ENCODE measurements around the gene FAM187B.
"Not testable (repeated sequence)": the region's sequence is repeated elsewhere in the genome, so short reads cannot be mapped to it uniquely, and the experiment has no call there.

FAM187B gene

DNA sequence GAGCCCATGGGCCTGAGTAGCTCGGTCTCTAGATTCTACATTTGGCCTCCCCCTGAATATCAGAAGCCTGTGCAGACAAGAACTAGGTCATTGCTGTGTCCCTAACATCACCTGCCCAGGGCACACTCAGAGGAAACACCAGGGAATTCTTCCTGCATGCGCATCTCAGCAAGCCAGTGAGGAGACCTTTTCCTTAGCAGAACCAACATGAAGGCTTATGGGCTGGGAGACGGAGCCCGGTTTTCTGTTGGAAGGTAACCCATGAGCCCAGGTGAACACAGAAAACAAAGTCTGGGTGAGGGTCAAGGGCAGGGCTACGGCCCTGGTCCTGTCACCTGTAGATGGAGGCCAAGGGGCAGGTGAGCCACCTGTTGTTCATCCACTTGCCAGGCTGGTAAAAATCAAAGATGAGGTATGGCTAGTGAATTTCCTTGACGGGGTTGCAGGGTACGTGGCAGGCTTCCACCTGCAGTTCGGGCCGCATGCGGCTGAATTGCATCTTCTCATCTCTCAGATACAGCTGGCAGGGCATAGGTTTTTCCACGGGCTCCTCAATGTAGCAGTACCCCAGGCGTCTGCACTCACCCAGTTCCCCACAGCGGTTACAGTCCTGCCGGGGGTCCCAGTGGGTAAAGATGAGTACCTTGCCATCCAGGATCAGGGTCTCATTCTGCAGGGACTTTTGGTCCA is 3.6 kb upstream of the FAM187B start:
- DNase-seq = no peak

DNA sequence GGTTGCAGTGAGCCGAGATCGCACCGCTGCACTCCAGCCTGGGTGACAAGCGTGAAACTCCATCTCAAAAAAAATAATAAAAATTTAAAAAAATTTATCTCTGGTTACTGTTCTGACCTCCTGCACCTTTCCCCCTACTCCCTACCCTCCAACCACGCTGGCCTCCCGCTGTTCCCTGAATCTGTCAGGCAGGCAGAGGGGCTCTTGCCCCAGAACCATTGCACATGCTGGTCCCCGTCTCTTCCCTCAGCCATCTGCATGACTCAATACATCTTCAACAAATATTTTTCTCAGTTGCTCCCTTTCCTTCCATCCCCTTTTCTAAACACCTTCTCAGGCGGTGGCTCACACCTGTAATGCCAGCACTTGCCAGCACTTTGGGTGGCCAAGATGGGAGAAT is 1.1 kb upstream of the FAM187B start:
- DNase-seq = no peak

DNA sequence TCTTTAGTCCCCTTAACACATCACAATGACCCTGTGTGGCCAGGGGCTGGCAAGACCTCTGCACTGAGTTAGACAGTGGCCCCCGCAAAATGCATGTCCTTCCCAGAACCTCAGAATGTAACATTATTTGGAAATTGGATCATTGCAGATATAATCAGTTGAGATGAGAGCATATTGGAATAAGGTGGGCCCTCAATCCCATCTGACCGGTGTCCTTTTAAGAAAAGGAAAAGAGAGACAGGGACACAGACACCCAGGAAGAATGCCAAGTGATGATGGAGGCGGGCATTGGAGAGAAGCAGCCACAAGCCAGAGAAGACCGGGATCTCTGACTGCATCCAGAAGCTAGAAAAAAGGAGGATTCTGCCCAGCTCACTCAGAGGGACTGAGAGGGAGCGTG is 1.8 kb downstream of the FAM187B start:
- no peak for DNase-seq

DNA sequence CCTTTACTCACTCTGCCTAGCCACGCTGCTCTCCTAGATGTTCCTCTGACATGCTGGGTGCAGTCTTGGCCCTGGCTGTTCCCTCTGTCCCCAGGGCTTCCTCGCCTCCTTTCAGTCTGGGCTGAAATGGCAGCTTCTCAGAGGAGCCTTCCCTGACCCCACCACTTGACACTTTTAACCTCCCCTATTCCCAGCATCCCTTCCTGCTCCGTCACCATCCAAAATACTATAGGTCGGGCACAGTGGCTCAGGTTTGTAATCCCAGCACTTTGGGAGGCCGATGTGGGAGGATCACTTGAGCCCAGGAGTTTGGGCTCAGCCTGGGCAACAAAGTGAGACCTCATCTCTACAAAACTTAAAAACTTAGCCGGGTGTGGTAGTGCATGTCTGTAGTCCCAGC is 2.6 kb downstream of the FAM187B start:
- DNase-seq = no peak

DNA sequence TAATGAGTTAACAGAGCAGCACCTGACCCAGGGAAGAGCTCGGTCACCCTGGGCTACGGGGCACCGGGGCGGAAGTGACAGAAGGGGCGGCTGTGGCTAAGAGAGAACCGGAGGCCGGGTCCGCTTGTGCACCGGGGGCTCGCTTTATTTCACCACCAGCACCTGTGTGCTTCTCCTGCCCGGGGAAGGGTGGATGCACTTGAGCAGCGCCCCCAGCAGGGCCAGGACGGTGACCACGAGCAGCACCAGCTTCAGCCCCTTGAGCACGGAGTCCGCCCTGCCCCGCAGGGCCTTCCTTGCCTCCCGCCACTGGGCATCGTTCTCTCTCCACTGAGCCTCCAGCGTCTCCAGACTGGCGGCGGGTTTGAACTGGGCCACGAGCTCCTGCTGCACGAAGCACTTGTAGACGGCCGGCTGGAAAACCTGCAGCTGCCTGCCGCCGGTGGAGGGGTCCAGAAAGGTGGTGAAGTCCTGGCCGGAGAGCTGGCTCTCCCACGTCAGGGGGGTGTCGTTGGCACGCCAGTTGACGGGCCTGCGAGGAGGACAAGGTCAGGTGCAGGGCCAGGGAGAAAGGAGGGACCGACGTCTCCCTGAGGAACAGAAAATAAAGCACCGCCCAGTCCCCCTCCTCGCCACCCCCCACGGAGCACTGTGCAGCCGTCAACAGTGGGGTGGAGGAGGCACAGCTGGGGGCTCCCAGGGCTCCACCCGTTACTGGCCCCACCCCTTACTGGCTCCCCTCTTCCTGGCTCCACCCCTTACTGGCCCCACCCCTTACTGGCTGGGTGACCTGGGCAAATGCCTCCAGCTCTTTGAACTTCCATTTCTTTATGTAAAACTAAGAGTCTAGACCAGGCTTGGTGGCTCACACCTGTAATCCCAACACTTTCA is 3.6 kb downstream of the FAM187B start:
- no peak for DNase-seq

DNA sequence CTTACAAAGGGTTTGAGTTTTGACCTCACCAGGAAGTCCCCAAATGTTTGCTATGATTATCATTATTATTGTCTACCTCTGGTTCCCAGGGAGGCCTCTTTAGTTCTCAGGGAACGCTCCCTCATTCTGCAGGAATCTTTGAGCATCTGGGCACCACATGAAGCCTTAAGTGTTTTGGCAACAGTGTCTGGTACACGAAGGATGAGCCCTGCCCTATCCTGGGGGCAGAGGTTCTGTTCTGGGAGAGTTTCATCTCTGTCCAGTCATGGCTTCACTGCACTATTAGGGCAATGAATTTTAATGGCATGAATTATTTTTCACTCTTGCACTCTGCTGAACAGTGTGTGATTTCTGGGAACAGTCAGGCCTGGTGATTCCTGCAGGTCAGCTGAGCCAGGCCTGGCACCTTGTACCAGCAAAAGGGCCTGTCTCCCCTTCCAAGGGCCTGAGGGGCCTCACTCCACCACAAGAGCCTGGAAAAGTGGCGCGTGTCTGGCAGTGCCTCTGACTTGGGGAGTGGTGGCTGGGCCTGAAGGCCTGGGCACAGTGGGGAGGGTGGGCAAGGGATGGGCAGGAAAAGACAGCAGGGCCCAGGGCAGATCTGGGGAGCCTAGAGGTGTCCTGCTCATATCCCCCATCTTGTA is 4.6 kb downstream of the FAM187B start:
- DNase-seq = no peak

DNA sequence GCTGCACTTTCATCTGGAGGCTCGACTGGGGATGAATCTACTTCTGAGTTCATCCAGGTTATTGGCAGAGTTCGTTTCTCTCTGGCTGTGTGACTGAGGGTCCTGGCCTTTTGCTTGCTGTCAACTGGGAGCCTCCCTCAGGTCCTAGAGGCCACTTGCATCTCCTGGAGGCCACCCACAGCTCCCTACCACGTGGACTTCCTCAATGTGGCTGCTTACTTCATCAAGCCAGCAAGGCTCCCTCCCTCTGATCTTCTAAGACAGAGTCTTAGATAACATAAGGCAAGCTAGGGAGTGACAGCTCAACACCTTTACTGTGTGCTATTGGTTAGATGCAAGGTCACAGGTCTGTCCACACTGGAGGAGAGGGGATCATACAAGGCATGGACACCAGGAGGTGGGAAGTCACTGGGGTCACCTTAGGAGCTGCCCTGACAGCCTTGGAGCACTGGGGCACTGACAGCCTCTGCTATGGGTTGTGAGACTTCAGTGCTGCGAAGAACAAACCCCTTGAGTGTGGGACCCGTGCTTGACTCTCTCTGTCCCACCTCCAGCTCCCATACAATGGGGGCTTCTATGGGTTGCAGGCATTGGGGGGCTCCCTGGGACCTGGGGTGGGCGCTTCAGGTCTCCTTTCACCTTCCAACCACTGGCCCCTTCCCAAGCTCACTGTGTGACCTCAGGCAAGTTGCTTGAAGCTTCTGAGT is 5.3 kb downstream of the FAM187B start:
- no peak for DNase-seq

DNA sequence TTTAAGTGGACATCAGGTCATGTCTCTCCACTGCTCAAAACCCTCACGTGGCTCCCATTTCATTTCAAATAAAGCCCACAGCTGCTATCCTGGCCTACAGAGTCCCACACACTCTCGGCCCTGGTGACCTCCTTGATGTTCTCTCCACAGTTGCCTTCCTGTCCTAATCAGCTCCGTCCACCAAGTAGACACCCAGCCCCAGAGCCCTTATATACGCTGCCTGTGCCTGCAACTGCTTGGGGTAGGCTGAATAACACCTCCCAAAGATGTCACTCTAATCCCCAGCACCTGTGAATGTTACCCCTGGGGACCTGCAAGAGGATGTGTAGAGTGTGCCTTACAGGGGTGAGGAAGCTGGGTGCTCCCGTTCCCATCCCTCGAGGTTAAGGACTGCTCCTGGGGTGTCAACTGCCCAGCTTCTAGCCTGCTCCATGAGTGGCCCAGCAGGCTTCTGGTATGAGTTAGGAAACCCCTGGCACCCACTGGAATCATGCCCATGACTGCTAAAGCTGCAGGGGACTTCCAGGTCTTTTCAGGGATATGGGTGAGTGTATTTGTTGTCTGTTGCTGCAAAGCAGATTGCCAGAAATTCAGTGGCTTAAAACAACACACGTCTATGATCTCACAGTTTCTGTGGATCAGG is 6.0 kb downstream of the FAM187B start:
- no peak for DNase-seq

DNA sequence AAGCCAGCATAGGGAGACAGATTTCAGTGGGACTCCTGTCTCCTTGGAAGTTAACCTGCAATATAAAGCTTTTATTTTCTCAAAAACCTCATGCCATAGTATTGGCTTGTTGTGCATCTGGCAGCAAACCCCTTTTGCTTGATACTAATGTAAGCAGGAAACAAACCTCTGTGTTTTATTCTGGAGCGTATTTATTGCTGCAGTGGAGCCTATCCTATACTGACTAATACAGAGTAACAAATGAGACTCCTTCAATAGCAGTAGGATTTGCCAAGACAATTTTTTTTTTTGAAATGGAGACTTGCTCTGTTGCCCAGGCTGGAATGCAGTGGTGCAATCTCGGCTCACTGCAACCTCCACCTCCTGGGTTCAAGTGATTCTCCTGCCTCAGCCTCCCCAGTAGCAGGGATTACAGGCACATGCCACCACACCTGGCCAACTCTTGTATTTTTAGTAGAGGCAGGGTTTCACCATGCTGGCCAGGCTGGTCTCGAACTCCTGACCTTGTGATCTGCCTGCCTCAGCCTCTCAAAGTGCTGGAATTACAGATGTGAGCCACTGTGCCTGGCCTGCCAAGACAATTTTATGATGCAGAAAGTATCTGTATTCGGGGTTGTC is 7.5 kb downstream of the FAM187B start:
- not testable (repeated sequence) for DNase-seq

DNA sequence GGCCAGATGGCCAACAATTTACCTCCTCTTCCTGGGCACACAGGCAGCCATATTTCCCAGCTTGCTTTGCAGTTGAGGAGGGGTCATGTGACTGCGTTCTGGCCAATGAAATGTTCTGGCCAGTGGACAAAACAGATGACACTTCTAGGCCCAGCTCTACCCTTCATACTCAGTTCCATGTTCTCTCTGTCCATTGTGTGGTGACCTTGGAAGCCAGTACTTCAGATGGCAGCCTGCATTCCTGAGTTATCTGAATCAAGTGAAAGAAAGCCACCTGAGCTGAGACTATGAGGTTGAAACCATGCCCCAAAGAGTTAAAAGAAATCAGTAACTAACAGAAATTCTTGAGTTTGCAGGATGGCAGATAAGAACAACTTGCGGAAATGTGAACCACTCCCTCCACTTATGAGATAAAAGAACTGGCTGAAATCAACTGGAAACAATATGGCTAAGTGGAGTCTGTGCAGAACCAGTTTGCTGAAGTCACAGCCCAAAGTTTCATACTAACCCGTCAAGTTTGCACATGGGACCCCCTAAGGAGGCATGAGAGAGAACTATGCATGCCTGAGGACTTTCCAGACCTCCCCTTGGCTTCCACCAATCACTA is 8.1 kb downstream of the FAM187B start:
- no peak for DNase-seq

DNA sequence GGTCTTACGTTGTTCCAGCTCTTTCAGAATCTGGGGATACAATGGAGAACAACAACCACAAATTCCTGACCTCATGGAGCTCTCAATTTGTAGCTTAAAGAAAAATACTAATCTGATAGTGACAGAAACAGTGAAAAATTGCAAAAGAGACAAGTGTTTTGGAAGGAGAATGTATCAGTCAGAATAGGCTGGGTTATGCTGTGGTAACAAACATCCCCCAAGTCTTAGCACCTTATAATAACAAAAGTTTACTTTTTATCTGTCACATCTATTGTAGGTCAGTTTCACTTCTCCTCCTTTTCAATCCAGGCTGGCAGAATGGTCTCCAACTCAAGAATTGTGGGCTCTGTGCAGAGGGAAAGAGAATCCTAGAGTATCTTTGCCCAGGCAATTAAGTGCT is 9.5 kb downstream of the FAM187B start:
- DNase-seq = no peak

DNA sequence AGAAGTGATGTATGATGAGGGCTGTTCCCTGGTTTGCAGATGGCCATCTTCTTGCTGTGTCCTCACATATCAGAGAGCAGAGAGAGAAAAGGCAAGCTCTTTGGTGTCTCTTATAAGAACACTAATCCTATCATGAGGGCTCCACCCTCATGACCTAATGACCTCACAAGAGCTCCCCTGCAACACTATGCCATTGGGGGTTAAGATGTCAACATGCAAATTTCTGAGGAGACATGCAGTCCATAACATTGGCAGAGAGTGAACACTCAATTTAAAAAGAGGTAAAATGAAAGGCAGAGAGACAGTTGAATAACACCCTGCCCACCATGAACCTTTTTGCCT is 10.9 kb downstream of the FAM187B start:
- DNase-seq = no peak

DNA sequence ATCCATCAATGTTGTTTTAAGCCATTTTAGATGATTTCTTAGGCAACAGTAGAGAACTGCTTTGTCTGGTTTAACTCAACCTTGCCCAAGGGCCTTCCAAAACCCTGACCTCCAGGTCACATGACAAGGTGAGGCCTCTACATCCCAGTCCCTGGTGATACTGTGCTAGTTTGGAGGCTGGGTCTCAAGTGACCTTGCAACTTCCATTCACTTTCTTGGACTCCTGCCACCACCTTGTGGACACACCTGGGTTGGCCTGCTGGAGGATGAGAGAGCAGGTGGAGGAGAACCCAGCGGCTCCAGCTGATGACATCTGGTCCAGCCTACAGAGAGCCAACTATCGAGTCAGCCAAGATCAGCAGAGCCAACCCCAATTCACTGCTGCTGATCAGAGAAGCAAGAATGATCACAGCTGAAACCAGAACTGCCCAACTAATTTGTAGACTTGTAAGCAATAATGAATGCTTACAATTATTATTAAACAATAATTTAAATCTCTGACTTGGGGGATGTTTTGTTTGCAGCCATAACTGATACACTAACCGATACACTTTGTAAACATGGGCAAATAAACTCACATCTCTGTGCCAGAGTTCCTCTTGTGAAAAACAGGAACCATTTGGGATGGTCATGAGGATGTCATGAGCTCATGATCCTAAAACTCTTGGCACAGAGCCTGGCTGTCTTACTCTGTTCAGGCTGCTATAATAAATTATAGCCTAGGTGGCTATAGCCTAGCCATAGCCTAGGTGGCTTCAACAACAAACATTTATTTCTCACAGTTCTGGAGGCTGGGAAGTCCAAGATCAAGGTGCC is 11.5 kb downstream of the FAM187B start:
- peak in 1 of 2 experiments; percentile 24 for DNase-seq

DNA sequence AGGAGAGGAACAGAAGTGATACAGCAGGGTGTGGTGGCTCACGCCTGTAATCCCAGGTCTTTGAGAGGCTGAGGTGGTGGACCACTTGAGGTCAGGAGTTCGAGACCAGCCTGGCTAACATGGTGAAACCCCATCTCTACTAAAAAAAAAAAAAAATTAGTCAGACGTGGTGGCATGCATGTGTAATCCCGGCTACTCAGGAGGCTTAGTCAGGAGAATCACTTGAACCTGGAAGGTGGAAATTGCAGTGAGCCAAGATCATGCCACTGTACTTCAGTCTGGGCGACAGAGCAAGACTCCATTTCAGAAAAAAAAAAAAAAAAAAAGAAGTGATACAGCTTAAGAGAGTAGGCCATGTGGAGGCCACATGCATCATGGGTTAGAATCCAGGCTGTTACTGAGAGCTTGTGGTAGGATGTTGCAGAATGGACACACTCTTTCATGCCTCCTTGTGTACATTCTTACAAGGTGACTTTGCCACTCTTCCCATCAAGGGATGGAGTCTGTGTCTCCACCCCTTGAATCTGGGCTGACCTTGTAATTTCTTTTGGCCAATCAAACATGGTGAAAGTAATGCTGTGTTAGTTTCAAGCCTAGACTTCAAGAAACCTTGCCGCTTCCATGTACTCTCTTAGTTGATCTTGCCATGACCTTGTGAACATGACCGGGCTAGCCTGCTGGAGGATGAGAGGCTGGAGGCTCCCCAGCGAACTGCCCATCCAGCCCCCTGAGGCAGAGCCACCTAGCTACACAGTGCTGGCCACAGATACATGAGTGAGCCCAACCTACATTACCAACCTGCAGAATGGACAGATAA is 12.3 kb downstream of the FAM187B start:
- DNase-seq = no peak

DNA sequence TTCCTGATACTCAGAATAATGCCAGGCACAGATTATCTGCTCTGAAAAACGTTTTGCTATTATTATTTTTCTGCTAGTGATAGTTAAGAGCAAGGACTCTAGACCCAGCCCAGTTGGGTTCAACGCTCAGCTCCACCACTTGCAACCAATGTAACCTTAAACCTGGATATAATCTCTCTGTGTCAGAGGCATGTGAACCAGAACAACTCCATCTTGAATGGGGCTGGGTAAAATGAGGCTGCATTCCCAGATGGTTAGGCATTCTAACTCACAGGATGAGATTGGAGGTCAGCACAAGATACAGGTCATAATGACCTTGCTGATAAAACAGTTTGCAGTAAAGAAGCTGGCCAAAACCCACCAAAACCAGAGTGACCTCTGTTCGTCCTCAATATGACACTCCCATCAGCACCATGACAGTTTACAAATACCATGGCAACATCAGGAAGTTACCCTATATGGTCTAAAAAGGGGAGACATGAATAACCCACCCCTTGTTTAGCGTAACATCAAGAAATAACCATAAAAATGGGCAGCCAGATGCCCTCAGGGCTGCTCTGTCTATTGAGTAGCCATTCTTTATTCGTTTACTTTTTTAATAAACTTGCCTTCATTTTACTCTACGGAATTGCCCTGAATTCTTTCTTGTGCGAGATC is 13.6 kb downstream of the FAM187B start:
- DNase-seq = no peak

DNA sequence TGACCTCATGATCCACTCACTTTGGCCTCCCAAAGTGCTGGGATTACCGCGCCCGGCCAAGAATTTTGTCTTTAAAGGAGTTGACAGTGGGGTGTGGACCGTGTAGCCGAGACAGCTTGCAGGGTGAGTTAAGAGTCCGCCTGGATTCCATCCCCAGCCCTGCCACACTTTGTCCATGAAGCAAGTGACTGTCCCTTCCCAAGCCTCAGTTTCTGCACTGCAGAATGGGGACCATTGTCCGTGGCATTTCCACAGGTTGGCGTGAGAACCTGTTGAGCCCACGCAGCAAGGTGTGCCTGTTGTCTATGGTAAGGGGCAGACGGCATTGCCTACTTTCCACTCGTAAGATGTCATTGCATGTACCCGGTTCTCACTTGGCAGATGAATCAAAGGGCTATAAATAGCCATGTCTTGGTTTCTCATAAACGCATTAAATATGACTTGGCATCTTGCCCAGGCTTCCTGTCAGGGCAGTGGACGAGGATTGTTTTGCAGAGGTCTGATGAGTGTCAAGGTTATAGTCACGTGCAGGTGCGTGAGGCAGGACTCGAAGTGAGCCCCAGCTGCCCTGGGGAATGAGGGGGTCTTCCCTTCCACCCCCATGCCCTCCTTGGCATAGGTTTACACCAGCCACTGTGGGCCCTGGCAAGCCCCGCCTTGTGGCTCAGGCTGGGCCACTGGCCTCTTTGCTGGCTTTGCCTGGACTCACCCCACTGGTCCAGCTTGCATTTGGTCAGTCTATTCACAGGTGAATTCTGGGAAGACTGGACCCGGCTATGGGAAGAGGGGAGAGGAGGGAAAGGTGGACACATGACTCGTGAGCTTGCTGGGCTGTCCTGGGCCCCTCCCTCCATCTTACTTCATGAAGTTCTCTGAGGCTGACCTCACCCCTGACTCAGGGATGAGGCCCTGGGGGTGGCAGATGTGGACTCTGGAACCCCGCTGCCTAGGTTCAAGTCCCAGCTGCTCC is 14.6 kb downstream of the FAM187B start:
- no peak for DNase-seq

DNA sequence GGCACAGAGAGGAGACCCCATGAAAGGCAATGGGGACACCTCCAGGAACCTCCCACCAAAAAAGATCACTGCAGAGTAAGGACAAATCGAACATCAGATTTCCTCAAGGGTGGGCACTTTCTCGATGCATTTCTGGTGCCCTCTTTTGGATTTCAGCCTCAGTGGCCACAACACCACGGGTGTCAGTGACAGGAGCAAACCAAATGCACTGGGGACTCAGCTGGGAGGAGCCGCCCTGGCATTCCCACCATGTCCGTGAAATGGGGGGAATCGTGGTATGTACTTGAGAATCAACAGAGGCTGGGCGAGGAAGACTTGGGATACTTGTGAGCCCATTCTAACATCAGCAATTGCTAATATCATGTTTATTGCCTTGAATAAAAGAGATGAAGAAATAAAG is 16.3 kb downstream of the FAM187B start:
- DNase-seq = no peak

DNA sequence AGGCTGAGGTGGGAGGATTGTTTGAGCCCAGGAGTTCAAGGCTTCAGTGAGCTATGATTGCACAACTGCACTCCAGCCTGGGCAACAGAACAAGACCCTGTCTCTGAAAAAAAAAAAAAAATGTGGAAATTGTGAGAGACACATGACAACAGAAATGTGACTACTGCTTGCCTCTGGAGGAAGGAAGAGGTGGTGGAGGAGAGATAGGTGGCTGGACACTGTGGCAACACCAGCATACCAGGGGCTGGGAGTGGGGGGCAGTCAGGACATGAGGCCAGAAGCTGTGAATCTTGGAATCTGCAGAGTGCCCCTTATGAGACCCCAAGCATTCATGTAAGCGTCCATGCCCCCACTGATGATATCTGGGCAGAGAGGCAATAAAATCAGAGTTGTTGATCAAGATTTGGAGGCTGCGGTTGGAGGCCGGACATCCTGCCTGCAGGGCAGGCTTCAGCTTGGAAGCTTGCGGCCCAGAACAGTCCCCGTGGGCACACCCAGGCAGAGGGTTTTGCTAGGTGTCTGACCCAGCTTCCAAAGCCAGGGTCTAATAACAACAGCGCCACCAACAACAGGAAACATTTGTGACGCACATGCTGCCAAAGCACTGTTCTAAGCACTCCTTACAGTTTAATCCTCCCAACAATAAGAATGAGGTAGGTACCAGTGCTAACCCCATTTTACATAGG is 16.9 kb downstream of the FAM187B start:
- DNase-seq = no peak
